Stomach smooth muscle (tissue), 2 donors: ENCODE measurements around the gene SPG7.

Source experiments
- H3K27ac ChIP-seq: one replicate; pipeline ENCODE4 v1.7.0; 2013; ENCODE audit warnings: mild to moderate bottlenecking, low read length, inconsistent platforms
- H3K27me3 ChIP-seq, 2 donors: one replicate each; pipeline ENCODE4 v1.7.0; 2013; ENCODE audit warnings: low read length in 2 of 2; ENCODE audit not compliant: insufficient read depth in 2 of 2, control insufficient read depth in 1 of 2
- H3K36me3 ChIP-seq, 2 donors: one replicate each; pipeline ENCODE4 v1.7.0; 2013; ENCODE audit warnings: low read length in 2 of 2; ENCODE audit not compliant: control insufficient read depth in 2 of 2, insufficient read depth in 2 of 2
- H3K4me1 ChIP-seq: one replicate; pipeline ENCODE4 v1.7.0; 2013; ENCODE audit warnings: low read length; ENCODE audit not compliant: control insufficient read depth, insufficient read depth
- H3K4me3 ChIP-seq, 2 donors: one replicate each; pipeline ENCODE4 v1.7.0; 2013; ENCODE audit warnings: low read length in 2 of 2
- H3K9ac ChIP-seq, 2 donors: one replicate each; pipeline ENCODE4 v1.7.0; 2013; ENCODE audit warnings: low read length in 2 of 2, mild to moderate bottlenecking in 1 of 2
- H3K9me3 ChIP-seq, 2 donors: one replicate each; pipeline ENCODE4 v1.7.0; 2013; ENCODE audit warnings: low read length in 2 of 2; ENCODE audit not compliant: control insufficient read depth in 2 of 2
- donor health status: healthy.
- donor health status: Pancreatic carcinoma.

Gene SPG7

DNA sequence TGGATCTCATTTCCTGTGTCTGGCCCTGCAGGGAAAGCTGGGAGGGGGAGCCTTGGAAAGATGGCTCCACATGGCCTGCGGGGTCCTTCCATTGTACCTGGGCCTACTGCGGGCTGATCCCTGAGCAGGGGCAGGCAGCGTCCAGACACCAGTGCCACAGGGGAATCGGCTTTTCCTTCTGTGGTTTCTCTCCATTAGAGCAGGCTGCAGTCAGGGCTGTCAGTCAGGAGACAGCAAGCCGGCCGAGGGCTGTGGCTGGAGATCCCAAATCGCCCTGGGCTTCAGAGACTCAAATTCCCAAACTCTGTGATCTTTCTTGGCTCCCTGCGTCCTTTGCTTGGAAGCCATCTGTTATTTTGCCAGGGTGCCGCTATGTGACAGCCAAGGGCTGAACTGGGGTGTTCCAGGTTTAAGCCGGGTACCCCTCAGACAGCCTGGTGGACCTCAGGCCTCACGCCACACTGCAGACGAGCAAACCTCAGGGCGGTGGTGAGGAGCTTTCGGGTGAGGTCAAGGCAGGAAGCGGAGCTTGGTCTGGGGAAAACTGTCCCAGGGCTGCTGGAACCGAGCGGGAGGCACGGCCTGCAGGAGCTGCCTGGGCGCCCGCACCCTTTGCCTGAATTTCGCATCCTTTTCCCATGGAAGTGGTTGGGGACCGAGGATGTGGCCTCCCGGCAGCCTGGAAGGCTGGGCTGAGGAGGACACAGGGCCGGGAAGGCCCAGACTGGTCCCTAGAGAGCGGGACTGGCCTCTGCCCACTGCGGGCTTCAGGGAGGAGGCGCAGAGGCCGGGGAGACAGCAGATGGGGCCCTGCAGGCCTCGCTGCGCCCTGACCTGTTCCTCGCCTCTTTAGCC, 65.8 kb downstream of the SPG7 start:
- no peak overlapping the region for H3K27ac ChIP-seq
- H3K9me3 ChIP-seq = no peaks in the 10 kb centered on the region
- H3K27me3 ChIP-seq = peaks cover 35 to 60% of the 10 kb centered on the region in 2 donors
- peaks cover 16% of the 10 kb centered on the region for H3K4me1 ChIP-seq
- H3K4me3 ChIP-seq = no peak overlapping the region
- no peaks in the 10 kb centered on the region for H3K36me3 ChIP-seq
- no peak overlapping the region for H3K9ac ChIP-seq

DNA sequence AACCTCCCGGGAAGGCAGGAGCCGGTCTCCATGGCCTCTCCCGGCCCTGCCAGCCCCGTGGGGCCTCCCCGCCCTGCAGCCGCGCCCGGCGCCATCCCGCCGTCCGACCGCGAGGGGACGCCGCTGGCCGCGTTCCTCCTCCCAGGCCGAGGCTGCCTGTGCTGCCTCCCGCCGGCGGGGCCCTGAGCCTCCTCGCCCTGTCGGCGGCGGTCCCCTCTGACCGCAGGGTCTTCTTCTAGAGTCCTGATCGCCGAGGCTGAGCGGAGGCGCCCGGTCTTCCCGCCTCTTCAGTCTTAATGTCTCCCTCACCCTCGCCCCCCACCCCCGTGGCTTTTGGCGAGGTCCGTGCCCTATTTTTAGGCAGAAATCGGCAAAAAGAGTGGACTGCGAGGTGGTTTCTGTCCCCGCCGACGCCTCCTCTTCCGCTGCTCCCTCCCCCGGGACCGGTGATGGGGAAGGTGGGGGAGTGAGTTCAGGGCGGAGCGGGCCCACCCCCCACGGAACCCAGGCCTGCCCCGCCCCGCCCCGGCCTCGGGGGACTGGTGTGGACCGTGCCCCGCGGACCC, 66.6 kb downstream of the SPG7 start:
- peaks cover 16% of the 10 kb centered on the region for H3K4me1 ChIP-seq
- peak overlapping the region in 1 of 2 donors; percentile 49 for H3K4me3 ChIP-seq
- H3K27ac ChIP-seq = no peak overlapping the region
- H3K9me3 ChIP-seq = no peaks in the 10 kb centered on the region
- H3K9ac ChIP-seq = no peak overlapping the region
- no peaks in the 10 kb centered on the region for H3K36me3 ChIP-seq
- H3K27me3 ChIP-seq = peaks cover 32 to 60% of the 10 kb centered on the region in 2 donors

DNA sequence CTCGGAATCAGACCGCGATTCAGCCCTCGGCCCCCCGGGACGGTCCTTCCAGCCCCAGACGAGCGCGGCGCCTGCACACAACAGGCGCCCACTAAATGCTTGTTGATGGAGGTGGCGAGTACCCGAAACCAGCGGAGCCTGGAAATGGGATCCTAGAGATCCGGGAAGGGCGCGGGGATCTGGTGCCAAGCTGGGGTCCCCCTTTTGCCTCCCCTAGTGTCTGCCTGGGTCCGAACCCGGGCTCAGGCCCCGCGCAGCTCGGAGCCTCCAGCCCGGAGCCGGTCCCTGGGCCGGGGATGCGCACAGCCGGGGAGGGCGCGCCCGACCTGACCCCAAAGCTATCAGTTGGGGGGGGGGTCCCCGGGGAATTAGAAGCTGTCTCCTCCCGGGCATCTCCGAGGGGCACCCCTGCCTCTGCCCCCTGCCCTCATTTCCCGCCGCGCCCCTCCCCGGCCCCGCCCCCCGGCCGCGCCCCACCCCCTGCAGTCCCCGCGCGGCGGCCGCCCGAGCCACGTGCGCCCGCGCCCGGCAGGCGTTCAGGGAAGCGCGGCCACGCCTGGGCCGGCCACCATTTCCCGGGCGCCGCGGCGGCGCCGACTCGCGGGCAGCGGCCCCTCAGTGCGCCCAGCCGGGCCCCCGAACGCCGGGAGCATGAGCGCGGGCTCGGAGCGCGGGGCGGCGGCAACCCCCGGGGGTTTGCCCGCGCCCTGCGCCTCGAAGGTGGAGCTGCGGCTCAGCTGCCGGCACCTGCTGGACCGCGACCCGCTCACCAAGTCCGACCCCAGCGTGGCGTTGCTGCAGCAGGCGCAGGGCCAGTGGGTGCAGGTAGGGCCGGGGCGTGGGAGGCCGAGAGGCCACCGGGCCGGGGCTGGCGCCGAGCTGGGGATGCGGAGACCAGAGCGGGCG, 67.3 kb downstream of the SPG7 start, which contains the start of gene CPNE7:
CPNE7 (plus strand) TSS at position 512 of the 906 bp plus-strand sequence; CDS start at position 652, 140 bp downstream.
- H3K9ac ChIP-seq = no peak within 1 kb of the TSS
- no peaks in the 10 kb centered on the region for H3K9me3 ChIP-seq
- H3K27me3 ChIP-seq = peaks cover 27 to 52% of the 10 kb centered on the region in 2 donors
- H3K4me1 ChIP-seq = peaks cover 16% of the 10 kb centered on the region
- peak within 1 kb of the TSS in 1 of 2 donors; percentile 49 for H3K4me3 ChIP-seq
- H3K27ac ChIP-seq = no peak within 1 kb of the TSS
- no peaks in the 10 kb centered on the region for H3K36me3 ChIP-seq

DNA sequence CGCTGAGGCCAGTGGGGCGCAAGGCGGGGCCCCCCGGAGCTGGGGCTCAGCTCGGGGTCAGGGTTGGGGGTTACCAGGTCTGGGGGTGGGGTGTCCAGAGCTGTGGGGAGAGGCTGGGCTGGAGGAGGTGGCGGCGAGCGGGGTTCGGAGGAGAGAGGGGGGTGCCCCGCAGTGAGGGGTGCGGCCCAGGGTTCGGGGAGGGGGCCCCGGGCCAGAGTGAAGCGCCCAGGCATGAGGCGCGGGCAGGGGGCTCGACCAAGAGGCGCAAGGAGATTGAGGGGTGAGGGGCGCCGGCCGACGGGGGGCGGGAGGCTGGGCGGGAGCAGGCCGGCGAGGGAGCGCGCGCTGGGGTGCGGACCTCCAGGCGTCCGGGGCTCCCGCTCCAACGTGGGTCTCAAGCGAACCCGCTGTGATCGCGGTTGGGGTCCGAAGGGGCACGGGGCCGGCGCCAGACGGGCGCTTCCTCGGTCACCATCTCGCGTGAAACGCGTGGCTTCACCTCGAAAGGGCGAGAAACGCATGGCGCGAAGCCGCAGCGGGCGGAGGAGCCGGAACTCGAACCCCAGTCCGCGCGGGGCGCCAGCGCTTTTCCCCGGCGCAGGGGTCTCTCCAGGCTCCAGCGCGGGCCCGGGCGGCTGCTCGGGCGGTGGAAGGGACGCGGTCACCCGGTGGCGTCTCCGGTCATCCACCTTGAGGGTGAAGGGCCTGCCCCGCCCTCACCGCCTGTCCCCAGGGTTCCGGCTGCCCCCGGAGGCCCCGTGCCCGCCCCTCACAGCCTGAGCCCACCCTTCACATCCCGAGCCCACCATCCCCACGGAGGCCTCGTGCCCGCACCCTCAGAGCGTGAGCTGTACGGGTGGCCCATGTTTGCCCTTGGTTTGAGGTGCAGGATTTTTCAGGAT, 68.2 kb downstream of the SPG7 start:
- peaks cover 16% of the 10 kb centered on the region for H3K4me1 ChIP-seq
- H3K27ac ChIP-seq = no peak overlapping the region
- H3K4me3 ChIP-seq = no peak overlapping the region
- no peaks in the 10 kb centered on the region for H3K9me3 ChIP-seq
- H3K27me3 ChIP-seq = peaks cover 26 to 51% of the 10 kb centered on the region in 2 donors
- H3K36me3 ChIP-seq = no peaks in the 10 kb centered on the region
- no peak overlapping the region for H3K9ac ChIP-seq

DNA sequence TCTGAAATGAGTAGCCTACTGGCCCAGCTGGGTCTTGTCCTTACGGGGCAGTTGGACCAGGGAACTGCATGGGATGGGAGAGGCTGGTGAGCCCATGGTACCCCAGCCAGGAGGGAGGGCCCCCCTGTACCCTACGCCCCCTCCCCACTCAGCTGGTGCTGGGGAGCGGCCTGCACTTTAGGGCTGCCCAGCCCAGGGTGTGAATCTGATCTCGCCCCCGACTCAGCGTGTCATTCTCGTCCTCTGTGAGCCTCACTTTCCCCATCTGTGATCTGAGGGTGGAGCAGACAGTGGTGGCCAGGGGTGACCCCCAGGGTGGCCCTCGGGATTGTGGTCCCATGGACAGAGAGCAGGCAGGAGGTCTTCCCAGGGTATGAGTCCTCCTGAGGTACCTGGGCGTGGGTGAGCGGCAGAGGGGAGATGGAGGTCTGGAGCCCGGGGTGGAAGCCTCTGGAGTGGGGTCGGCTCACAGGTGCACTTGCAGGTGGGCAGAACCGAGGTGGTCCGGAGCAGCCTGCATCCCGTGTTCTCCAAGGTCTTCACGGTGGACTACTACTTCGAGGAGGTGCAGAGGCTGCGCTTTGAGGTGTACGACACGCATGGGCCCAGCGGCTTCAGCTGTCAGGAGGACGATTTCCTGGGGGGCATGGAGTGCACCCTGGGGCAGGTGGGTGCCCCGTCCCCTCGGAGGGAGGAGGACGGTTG, 69.0 kb downstream of the SPG7 start:
- no peak overlapping the region for H3K4me3 ChIP-seq
- peaks cover 23 to 46% of the 10 kb centered on the region in 2 donors for H3K27me3 ChIP-seq
- H3K36me3 ChIP-seq = no peaks in the 10 kb centered on the region
- no peaks in the 10 kb centered on the region for H3K9me3 ChIP-seq
- no peak overlapping the region for H3K27ac ChIP-seq
- H3K4me1 ChIP-seq = peaks cover 16% of the 10 kb centered on the region
- no peak overlapping the region for H3K9ac ChIP-seq

DNA sequence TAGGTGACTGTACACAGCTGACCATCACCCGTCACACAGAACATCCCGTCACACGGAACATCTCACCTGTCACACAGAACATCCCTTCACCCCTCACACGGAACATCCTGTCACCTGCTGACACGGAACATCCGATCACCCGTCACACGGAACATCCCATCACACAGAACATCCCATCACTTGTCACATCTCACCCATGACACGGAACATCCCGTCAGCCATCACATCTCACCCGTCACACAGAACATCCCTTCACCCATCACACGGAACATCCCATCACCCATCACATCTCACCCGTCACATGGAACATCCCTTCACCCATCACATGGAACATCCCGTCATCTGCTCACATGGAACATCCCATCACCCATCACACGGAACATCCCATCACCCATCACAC, 71.1 kb downstream of the SPG7 start:
- peaks cover 13% of the 10 kb centered on the region for H3K4me1 ChIP-seq
- no peak overlapping the region for H3K27ac ChIP-seq
- no peaks in the 10 kb centered on the region for H3K36me3 ChIP-seq
- no peak overlapping the region for H3K9ac ChIP-seq
- peaks cover 11 to 26% of the 10 kb centered on the region in 2 donors for H3K27me3 ChIP-seq
- H3K4me3 ChIP-seq = no peak overlapping the region
- no peaks in the 10 kb centered on the region for H3K9me3 ChIP-seq

DNA sequence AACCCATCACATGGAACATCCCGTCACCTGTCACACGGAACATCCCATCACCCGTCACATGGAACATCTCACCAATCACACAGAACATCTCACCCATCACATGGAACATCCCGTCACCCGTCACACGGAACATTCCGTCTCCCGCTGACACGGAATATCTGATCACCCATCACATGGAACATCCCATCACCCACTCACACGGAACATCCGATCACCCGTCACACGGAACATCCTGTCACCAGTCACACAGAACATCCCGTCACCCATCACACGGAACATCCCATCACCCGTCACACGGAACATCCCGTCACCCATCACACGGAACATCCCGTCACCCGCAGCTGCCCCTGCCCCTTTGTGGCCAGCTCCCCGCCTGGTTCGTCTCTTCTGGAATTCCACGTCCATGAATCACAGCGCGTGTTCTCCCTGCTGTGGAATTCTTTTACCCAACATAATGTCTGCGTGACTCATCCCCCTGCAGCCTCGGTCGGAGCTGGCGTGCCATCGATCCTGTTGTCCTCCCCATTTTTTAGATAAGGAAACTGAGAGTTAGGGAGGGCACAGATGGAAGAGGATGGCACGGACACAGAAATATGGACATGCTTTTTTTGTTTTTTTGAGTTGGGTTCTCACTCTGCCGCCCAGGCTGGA, 73.0 kb downstream of the SPG7 start:
- Histone ChIP-seq H3K4me3 (no peak overlapping the region), H3K9me3 (no peaks in the 10 kb centered on the region), H3K9ac (no peak overlapping the region), H3K4me1 (no peaks in the 10 kb centered on the region), H3K36me3 (no peaks in the 10 kb centered on the region), H3K27ac (no peak overlapping the region), H3K27me3 (peaks cover 7 to 12% of the 10 kb centered on the region in 2 donors)

DNA sequence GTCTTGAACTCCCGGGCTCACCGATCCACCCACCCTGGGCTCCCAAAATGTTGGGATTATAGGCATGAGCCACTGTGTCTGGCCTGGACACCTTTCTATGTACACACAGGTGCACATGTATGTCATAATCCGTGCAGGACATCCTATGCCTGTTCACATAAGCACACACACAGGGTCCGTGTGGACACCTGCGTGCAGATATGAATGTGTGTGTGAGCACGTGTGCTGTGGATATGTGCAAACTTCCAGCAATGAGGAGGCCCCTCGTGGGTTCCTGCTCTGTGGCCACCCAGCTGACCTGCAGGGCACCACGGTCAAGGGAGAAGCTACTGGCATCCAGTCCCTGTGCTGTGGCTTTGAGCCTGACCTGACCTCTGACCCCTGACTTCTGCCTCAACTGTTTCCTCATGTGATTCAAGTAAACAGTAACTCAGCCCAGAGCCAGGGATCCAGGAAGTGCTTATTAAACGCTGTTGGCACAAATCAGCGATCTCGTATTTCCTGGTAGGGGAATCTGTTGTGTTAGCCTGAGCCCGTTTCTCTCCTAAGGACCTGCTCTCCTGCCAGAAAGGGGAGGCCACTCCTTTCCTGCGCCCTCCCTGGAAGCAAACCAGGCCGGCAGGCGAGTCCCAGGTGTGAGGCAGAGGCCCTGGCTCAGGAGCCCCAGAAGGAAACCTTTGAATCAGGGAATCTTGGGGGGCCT, 73.8 kb downstream of the SPG7 start:
- no peak overlapping the region for H3K27ac ChIP-seq
- no peaks in the 10 kb centered on the region for H3K4me1 ChIP-seq

More for the DNA sequence above, 73.8 kb downstream of the SPG7 start:
- Histone ChIP-seq H3K4me3 (no peak overlapping the region), H3K36me3 (no peaks in the 10 kb centered on the region), H3K27me3 (peaks cover 4 to 5% of the 10 kb centered on the region in 2 donors), H3K9ac (no peak overlapping the region), H3K9me3 (no peaks in the 10 kb centered on the region)
